GM19239 (cell line): Measurements from ENCODE around the gene TRIM46.

Experiments used
- DNase-seq: peaks from one replicate; pipeline ENCODE4 v3.0.0; 2011; ENCODE audit warnings: low spot score; ENCODE audit not compliant: insufficient read length
- FAIRE-seq: peaks from 2 replicates; lab custom pipeline; 2011; peaks lifted over from hg19 to GRCh38; lab: Jason Lieb, UNC

Gene TRIM46

DNA sequence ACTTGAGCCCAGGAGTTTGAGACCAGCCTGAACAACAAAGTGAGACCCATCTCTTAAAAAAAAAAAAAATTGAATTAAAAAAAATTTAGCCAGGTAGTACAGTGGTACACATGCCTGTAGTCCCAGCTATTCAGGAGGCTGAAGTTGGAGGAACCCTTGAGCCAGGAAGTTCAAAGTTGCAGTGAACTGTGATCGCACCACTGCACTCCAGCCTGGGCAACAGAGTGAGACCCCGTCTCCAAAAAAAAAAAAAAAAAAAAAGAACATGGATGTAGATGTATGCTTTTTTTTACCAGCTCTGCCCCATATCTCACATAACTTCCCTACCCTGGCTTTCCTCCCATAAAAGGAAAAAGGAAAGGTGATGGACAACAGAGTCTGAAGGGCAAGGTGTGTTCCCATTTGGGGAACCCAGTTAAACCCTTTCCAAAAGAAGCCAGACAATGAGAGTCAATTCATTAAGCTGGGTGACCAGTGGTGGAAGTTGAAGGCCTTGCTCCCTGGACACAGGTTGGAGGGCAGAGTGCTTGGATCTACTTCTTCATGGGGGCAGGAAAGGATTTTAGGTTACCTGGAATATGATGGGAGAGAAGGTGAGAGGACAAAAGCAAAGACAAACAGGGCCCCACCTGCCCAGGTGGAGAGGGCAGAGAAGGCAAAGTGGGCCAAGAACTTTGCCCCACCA lies 3.4 kb upstream of the TRIM46 start:
- FAIRE-seq (no peak), DNase-seq (no peak)

DNA sequence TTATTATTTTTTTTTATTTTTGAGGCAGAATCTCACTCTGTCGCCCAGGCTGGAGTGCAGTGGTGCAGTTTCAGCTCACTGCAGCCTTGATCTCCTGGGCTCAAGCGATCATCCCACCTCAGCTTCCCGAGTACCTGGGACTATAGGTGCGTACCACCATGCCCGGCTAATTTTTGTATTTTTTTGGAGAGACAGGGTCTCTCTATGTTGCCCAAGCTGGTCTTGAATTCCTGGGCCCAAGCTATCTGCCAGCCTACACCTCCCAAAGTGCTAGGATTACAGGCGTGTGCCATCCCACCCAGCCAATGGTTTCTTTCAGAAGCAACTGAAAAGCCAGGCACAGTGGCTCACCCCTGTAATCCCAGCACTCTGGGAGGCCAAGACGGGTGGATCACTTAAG lies 2.8 kb upstream of the TRIM46 start:
- FAIRE-seq (no peak), DNase-seq (no peak)

- FAIRE-seq, result no peak
- DNase-seq, result no peak
Measured at GRCh38 chr1:155171836-155172731, 1.6 kb upstream of the TRIM46 start.

- peak; percentile 98 for FAIRE-seq
Measured at GRCh38 chr1:155172732-155173477, 744 bp upstream of the TRIM46 start, which contains the start of gene KRTCAP2. Gene KRTCAP2, minus strand, starts transcription at chr1:155173304. Its CDS starts 80 bp downstream, at chr1:155173224.

GRCh38 chr1:155174324-155175280 lies 953 bp downstream of the TRIM46 start:
- FAIRE-seq (no peak), DNase-seq (no peak)

More at GRCh38 chr1:155172732-155173477, 744 bp upstream of the TRIM46 start, which contains the start of gene KRTCAP2:
- DNase-seq, result peak; percentile 97

DNA sequence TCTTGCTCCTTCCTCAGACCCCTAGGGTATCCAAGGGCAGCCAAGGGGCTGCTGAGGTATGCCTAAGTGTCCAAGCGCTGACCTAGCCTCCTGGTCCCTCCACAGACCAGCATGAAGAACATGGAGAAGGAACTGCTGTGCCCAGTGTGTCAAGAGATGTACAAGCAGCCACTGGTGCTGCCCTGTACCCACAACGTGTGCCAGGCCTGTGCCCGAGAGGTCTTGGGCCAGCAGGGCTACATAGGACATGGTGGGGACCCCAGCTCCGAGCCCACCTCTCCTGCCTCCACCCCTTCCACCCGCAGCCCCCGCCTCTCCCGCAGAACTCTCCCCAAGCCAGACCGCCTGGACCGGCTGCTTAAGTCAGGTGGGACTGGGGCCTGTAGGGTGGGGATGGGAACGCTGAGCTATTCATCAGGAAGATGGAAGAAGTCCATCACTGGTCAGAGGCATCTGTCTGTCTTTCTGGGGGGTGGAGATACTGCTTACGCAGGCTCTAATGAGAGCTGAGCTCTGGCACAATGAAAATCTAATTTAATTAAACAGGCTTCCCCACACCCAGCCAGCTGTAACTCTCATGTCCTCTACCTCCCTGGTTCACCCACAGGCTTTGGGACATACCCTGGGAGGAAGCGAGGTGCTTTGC lies 1.8 kb downstream of the TRIM46 start:
- DNase-seq, result no peak
- no peak for FAIRE-seq

DNA sequence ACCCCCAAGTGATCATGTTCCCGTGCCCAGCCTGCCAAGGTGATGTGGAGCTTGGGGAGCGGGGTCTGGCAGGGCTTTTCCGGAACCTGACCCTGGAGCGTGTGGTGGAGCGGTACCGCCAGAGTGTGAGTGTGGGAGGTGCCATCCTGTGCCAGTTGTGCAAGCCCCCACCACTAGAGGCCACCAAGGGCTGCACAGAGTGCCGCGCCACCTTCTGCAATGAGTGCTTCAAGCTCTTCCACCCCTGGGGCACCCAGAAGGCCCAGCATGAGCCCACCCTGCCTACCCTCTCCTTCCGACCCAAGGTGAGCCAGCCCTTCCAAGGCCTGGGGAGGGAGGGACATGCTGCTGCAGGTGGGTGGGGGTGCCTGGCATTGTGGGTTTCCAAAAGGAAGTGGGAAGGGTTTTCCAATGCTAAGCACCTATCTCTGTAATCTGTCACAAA lies 2.3 kb downstream of the TRIM46 start:
- FAIRE-seq, result no peak
- DNase-seq, result no peak

DNA sequence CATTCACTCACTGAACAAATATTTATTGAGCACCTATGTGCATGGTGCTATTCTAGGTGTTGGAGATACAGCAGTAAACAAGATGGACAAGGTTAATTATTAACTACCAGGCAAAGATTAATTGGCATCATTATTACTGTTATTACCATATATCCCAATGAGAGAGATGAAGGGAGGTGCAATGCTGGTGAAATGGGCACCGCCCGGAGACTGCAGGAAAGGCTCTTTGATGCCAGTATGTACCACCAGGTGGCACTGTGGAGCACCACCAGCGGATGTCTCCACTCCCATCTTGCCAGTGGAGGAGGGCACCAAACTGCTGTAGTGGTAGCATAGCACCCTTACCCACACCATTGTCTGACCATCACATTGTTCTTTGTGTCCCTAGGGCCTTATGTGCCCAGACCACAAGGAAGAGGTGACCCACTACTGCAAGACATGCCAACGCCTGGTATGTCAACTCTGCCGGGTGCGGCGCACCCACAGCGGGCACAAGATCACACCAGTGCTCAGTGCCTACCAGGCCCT lies 3.0 kb downstream of the TRIM46 start:
- peak; percentile 98 for DNase-seq
- FAIRE-seq, result peak; percentile 37

DNA sequence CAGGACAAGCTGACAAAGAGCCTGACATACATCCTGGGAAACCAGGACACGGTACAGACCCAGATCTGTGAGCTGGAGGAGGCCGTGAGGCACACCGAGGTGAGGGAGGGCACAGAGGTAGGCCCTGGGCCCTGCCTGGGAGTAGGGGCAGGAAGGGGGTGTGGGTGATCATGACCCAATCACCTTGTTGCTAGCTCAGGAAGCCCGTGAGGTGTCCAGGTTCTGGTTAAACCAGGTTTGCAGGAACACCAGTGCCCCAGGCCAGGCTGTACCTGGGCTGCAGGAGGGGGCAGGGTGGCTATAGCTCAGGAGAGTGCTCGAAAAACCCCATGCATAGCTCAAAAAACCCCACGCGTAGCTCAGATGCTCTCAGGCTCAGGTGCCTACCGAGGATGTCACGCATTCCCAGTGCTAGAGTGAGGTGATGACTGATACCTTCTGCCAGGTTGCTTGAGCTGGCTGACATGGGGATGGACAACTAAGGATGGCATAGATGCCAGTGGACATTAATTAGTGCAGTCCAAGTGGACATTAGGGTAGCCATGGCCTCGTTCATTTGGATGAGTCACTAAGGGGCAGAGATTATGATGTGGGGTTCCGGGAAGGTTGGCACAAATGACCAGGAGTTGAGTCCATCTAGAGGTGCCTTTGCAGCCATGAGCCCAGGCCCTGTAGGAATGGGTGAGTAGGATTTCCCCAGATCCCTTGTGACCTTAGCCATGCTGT lies 3.7 kb downstream of the TRIM46 start:
- FAIRE-seq, result no peak

GRCh38 chr1:155177918-155178281 lies 4.3 kb downstream of the TRIM46 start:
- FAIRE-seq, result no peak

More for the DNA sequence above, 3.7 kb downstream of the TRIM46 start:
- no peak for DNase-seq

DNA sequence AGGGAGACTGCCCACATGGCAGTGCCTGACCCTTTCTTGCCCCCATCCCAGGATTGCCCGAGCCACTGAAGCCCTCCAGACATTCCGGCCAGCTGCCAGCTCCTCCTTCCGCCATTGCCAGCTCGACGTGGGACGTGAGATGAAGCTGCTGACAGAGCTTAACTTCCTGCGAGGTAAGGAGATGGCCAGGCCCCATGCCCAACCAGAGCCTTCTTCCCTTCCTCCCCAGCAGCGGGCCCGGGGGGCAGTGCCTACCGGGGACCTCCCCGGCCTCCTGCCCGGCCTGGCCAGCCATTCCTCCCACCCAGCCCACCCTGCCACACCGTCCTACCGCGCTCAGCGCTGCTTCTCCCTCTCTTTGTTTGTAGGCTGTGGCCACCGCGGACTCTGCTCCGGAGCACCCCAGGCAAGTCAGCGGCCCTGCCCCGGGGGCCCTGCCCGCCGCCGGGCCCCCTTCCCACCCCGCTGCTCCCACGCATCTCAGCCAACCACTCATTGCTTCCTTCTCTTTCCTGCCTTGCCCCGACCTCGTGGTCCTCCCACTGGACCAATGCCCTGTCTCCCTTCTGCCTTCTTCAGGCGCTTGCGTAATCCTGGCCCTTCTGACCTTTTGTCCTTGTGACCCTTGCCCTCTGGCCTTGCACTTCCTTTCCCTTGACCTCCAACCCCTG lies 4.9 kb downstream of the TRIM46 start:
- DNase-seq, result no peak
- no peak for FAIRE-seq

More at GRCh38 chr1:155177918-155178281, 4.3 kb downstream of the TRIM46 start:
- DNase-seq, result no peak

- FAIRE-seq (no peak), DNase-seq (no peak)
Measured at GRCh38 chr1:155179112-155180031, 5.7 kb downstream of the TRIM46 start.

- FAIRE-seq, result no peak
- no peak for DNase-seq
Measured at GRCh38 chr1:155181371-155182051, 7.9 kb downstream of the TRIM46 start.

DNA sequence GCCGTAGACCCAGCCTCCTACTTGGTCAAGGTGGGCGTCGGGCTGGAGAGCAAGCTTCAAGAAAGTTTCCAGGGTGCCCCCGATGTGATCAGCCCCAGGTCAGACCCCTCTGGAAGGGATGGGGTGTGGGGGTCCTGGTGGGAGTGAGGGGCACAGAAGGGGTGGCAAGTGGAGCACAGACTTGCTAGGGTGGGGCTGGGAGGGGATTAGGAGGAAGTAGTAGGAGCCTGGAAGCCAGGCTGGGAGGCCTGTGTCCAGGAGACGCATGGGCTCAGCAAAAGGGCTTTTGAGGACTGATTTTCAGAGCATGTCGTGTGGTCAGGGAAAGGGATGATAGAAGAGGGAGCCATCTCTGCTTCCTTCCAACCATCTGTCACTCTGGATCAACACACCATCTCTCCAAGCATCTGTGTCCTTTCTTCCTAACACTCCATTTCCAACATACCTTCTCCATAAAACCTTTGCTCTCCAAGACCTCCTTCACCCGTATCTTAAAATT lies 8.5 kb downstream of the TRIM46 start:
- FAIRE-seq (no peak), DNase-seq (no peak)

GRCh38 chr1:155183775-155184221 lies 10.1 kb downstream of the TRIM46 start:
- no peak for DNase-seq
- FAIRE-seq, result no peak
